GM23248 (cell line): Measurements from ENCODE around the gene RPL7L1.

ENCODE experiments used
- EZH2 ChIP-seq: fragments of 200-600 bp; sonication (generic); IDR thresholded peaks from 2 replicates; pipeline ENCODE4 v1.6.1; 2018; ENCODE audit warnings: antibody characterized with exemption, mild to moderate bottlenecking; ENCODE audit not compliant: insufficient read depth, poor library complexity, severe bottlenecking
- EZH2phosphoT487 ChIP-seq: fragments of 200-600 bp; sonication (generic); IDR thresholded peaks from 2 replicates; pipeline ENCODE4 v1.6.1; 2018; ENCODE audit warnings: antibody characterized with exemption, moderate library complexity, mild to moderate bottlenecking, low read depth; ENCODE audit not compliant: insufficient read depth

GRCh38 chr6:42885702-42886101, 6.3 kb downstream of the RPL7L1 start:
- TF ChIP-seq EZH2phosphoT487 = no peak
- TF ChIP-seq EZH2 = no peak
